Activated T-cell treated with anti-CD3 and anti-CD28 coated beads, Interleukin-2, amount 50 U/mL, for 72 hours (primary cell): Measurements from ENCODE around the gene EMSY. TPM values are rescaled to one million over a fixed set of nuclear protein-coding genes. Genes with fewer than 3 reads are reported as not detected.
A peak's percentile ranks its signal among the peaks of the same experiment; 100 is the strongest.

Experiments
- ATAC-seq, 2 donors: fragments of 150-1000 bp; cut with Tn5 transposase; replicated peaks in 1 of 2; 2 replicates each; pipeline ENCODE4 v1.10.0; 2021; ENCODE audit warnings: moderate library complexity in 2 of 2, mild to moderate bottlenecking in 1 of 2
- DNase-seq, 2 donors: peaks; one replicate each; pipeline ENCODE4 v3.0.0; 2021 to 2022; ENCODE audit warnings: mixed read lengths in 1 of 2
- H3K27ac Mint-ChIP-seq: one replicate; pipeline ENCODE4 v1.8.0; 2022; ENCODE audit warnings: mild to moderate bottlenecking, moderate library complexity, mixed read lengths
- H3K27me3 Mint-ChIP-seq: one replicate; pipeline ENCODE4 v1.8.0; 2022; ENCODE audit warnings: low read depth, mixed read lengths
- H3K36me3 Mint-ChIP-seq, 2 donors: one replicate each; pipeline ENCODE4 v1.8.0; 2022; ENCODE audit warnings: mixed read lengths in 2 of 2, mild to moderate bottlenecking in 1 of 2; ENCODE audit not compliant: insufficient read depth in 2 of 2
- H3K4me1 Mint-ChIP-seq: one replicate; pipeline ENCODE4 v1.8.0; 2022; ENCODE audit warnings: low read depth, mixed read lengths
- H3K4me3 Mint-ChIP-seq, 2 donors: one replicate each; pipeline ENCODE4 v1.8.0; 2022; ENCODE audit warnings: mild to moderate bottlenecking in 2 of 2, mixed read lengths in 2 of 2, moderate library complexity in 2 of 2
- H3K9me3 Mint-ChIP-seq, 2 donors: one replicate each; pipeline ENCODE4 v1.8.0; 2022; ENCODE audit warnings: mixed read lengths in 2 of 2
- total RNA-seq, 2 donors: library from RNA; stranded (reverse); gene quantifications; one replicate each; pipeline ENCODE4 v1.2.3, GENCODE V29; 2022

Gene EMSY
- total RNA-seq, 2 donors from 2014 or later, result 24.6 to 27.8 TPM

DNA sequence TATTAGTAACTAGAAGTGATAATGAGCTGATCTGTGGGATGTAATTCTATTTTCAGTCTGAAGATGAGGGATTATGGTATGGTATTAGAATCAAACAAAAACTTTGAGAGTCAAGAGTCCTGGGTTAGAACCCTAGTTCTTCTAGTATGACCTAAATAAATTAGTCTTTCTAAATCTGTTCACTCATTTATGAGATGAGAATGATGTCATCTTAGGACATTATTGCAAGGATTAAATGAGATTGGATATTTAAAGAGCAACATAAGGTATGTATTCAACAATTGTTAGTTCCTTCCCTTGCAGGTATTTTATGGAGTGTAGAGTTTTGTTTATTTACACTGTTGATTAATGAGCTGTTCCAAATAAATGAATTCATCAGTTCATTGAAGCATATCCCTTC, 21.8 kb downstream of the EMSY start:
- peaks cover 4 to 17% of the 10 kb centered on the region in 2 donors for H3K36me3 Mint-ChIP-seq
- no peak overlapping the region for H3K27ac Mint-ChIP-seq
- no peaks in the 10 kb centered on the region for H3K27me3 Mint-ChIP-seq
- no peaks in the 10 kb centered on the region for H3K9me3 Mint-ChIP-seq
- no peak for ATAC-seq
- no peak for DNase-seq
- H3K4me1 Mint-ChIP-seq, result no peaks in the 10 kb centered on the region
- no peak overlapping the region for H3K4me3 Mint-ChIP-seq

DNA sequence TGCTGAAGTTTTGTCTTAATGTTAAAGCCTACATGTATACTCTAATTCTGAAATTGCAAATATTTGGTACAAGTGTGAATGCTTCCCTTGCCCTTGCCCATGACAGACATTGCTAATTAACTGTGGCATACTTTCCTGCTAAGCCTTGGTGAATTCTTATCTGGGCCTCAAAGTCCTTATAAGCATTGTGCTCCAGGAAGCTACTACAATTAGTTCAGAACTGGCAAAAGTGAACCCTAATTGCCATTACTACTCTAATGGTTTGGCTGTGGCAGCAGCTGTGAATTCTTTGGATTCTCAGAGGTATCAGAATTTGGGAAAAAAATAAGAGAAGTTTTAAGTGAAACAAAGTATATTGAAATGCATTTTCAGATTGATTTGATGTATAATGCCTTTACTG, 24.3 kb downstream of the EMSY start:
- DNase-seq (no peak), ATAC-seq (no peak)
- Mint-ChIP-seq H3K27ac (no peak overlapping the region), H3K36me3 (peaks cover 0 to 13% of the 10 kb centered on the region in 2 donors), H3K9me3 (no peaks in the 10 kb centered on the region), H3K27me3 (no peaks in the 10 kb centered on the region), H3K4me1 (no peaks in the 10 kb centered on the region), H3K4me3 (no peak overlapping the region)

DNA sequence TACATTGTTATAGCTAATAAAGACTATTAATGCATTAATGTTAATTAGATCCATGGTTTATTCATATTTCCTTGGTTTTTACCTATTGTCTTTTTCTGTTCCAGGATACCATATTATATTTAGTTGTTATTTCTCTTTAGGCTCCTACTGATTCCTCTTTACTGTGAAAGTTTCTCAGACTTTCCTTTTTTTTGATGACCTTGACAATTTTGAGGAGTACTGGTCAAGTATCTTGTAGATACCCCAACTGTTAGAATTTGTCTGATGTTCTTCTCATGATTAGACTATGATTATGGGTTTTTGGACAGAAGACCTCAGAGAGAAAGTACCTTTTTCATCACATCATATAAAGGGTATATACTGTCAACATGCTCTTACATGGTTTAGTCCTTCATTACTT, 26.6 kb downstream of the EMSY start:
- ATAC-seq (no peak), DNase-seq (no peak)
- Mint-ChIP-seq H3K9me3 (no peaks in the 10 kb centered on the region), H3K4me3 (no peak overlapping the region), H3K4me1 (peaks cover under 1% of the 10 kb centered on the region), H3K36me3 (peaks cover 0 to 9% of the 10 kb centered on the region in 2 donors), H3K27me3 (no peaks in the 10 kb centered on the region), H3K27ac (peak overlapping the region; percentile 91)

GRCh38 chr11:76480241-76480640, 35.4 kb downstream of the EMSY start:
- H3K4me1 Mint-ChIP-seq, result peaks cover 5% of the 10 kb centered on the region
- no peak overlapping the region for H3K27ac Mint-ChIP-seq
- no peak overlapping the region for H3K4me3 Mint-ChIP-seq
- H3K9me3 Mint-ChIP-seq, result peaks cover 10 to 14% of the 10 kb centered on the region in 2 donors
- H3K36me3 Mint-ChIP-seq, result peaks cover 12 to 29% of the 10 kb centered on the region in 2 donors
- ATAC-seq (no peak), DNase-seq (no peak)
- H3K27me3 Mint-ChIP-seq, result no peaks in the 10 kb centered on the region

- no peaks in the 10 kb centered on the region for H3K27me3 Mint-ChIP-seq
- ATAC-seq, result no peak
- H3K36me3 Mint-ChIP-seq, result peaks cover 3 to 11% of the 10 kb centered on the region in 2 donors
- no peak overlapping the region for H3K27ac Mint-ChIP-seq
- no peak for DNase-seq
- H3K4me1 Mint-ChIP-seq, result peaks cover 5% of the 10 kb centered on the region
- no peaks in the 10 kb centered on the region for H3K9me3 Mint-ChIP-seq
- no peak overlapping the region for H3K4me3 Mint-ChIP-seq
Observed at GRCh38 chr11:76491644-76492043, 46.8 kb downstream of the EMSY start.

DNA sequence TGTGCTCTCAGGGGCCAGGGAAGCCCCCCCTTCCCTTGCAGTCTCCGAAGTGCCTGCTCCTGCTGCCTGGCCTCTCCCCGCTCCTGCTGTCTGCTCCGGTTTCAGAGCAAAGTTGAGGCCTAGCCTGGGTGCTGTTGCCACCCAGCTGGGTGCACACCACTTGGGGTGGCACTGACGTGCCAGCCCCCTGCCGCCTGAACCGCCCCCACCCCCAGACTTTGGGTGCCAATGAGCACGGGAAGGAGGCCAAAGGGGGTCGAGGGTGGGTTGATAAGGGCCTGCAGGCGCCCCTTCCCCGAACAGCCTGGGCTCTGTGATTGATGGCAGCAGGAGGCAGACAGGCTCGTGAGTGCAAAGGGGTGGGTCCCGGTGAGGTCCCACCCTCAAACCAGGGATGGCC, 48.2 kb downstream of the EMSY start:
- Mint-ChIP-seq H3K4me3 (no peak overlapping the region), H3K4me1 (peaks cover 5% of the 10 kb centered on the region), H3K36me3 (peaks cover 3 to 16% of the 10 kb centered on the region in 2 donors), H3K9me3 (no peaks in the 10 kb centered on the region), H3K27ac (no peak overlapping the region), H3K27me3 (no peaks in the 10 kb centered on the region)
- no peak for ATAC-seq
- no peak for DNase-seq

- H3K4me1 Mint-ChIP-seq, result peaks cover 5% of the 10 kb centered on the region
Observed at GRCh38 chr11:76493626-76494539, 49.1 kb downstream of the EMSY start.

GRCh38 chr11:76495019-76495418, 50.2 kb downstream of the EMSY start:
- peaks cover 3 to 19% of the 10 kb centered on the region in 2 donors for H3K36me3 Mint-ChIP-seq
- no peaks in the 10 kb centered on the region for H3K27me3 Mint-ChIP-seq
- no peak overlapping the region for H3K4me3 Mint-ChIP-seq
- H3K4me1 Mint-ChIP-seq, result peaks cover 5% of the 10 kb centered on the region
- no peaks in the 10 kb centered on the region for H3K9me3 Mint-ChIP-seq
- peak overlapping the region; percentile 52 for H3K27ac Mint-ChIP-seq
- no peak for DNase-seq
- ATAC-seq, result no peak

More at GRCh38 chr11:76493626-76494539, 49.1 kb downstream of the EMSY start:
- no peaks in the 10 kb centered on the region for H3K27me3 Mint-ChIP-seq
- no peak overlapping the region for H3K4me3 Mint-ChIP-seq
- no peak overlapping the region for H3K27ac Mint-ChIP-seq
- ATAC-seq (no peak), DNase-seq (no peak)
- peaks cover 3 to 19% of the 10 kb centered on the region in 2 donors for H3K36me3 Mint-ChIP-seq
- H3K9me3 Mint-ChIP-seq, result no peaks in the 10 kb centered on the region

DNA sequence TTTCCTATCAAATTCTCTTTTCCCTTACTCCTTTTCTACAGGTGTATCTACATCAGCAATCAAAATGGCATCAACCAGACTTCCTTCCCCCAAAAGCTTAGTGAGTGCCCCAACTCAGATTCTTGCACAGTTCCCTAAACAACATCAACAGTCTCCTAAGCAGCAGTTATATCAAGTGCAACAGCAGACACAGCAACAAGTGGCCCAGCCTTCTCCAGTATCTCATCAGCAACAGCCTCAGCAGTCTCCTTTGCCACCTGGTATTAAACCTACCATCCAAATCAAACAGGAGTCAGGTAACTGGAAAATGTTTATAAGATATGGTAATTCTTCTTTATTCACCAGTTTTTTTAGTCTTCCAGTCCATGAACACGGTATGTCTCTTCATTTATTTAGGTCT, 51.4 kb downstream of the EMSY start:
- Mint-ChIP-seq H3K27me3 (no peaks in the 10 kb centered on the region), H3K36me3 (peaks cover 5 to 28% of the 10 kb centered on the region in 2 donors), H3K27ac (peak overlapping the region; percentile 0), H3K4me1 (peaks cover 5% of the 10 kb centered on the region), H3K9me3 (peaks cover 2% of the 10 kb centered on the region in 2 donors), H3K4me3 (no peak overlapping the region)
- ATAC-seq, result no peak
- DNase-seq, result no peak

DNA sequence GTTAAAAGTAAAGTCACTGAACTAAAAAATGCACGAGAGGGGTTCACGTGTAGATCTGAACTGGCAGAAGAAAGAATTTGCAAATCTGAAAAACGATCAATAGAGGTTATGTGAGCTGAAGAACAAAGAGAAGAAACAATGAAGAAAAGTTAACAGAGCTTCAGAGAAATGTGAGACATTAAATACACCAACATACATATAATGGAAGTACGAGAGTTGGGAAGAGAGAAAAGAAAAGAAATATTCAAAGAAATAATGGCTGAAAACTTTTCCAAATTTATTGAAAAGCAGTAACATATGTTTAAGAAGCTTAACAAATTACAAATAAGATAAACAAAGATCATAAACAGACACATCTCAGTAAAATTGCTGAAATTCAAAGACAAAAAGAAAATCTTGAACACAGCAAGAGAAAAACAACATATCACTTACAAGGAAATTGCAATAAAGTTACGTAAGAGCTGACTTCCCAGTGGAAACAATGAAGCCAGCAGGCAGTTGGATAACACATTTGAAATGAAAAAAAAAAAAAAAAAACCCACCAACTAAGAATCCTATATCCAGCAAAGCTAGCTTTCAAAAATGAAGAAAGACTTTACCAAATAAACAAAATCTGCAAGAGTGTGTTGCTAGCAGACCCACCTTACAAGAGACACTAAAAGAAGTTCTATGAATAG, 56.8 kb downstream of the EMSY start:
- peaks cover 5 to 27% of the 10 kb centered on the region in 2 donors for H3K36me3 Mint-ChIP-seq
- H3K4me1 Mint-ChIP-seq, result no peaks in the 10 kb centered on the region
- H3K27me3 Mint-ChIP-seq, result no peaks in the 10 kb centered on the region
- DNase-seq (no peak), ATAC-seq (no peak)
- no peak overlapping the region for H3K4me3 Mint-ChIP-seq
- H3K9me3 Mint-ChIP-seq, result peaks cover 4 to 7% of the 10 kb centered on the region in 2 donors
- no peak overlapping the region for H3K27ac Mint-ChIP-seq

- DNase-seq, result no peak
- Mint-ChIP-seq H3K27ac (no peak overlapping the region), H3K4me3 (no peak overlapping the region), H3K36me3 (peaks cover 0 to 1% of the 10 kb centered on the region in 2 donors), H3K27me3 (no peaks in the 10 kb centered on the region), H3K9me3 (no peaks in the 10 kb centered on the region), H3K4me1 (no peaks in the 10 kb centered on the region)
- no peak for ATAC-seq
Observed at GRCh38 chr11:76506833-76507232, 62.0 kb downstream of the EMSY start.

- Mint-ChIP-seq H3K4me3 (no peak overlapping the region), H3K4me1 (no peaks in the 10 kb centered on the region), H3K27ac (no peak overlapping the region), H3K9me3 (no peaks in the 10 kb centered on the region), H3K27me3 (no peaks in the 10 kb centered on the region), H3K36me3 (peaks cover 0 to 1% of the 10 kb centered on the region in 2 donors)
- DNase-seq (no peak), ATAC-seq (no peak)
Observed at GRCh38 chr11:76510060-76511047, 65.5 kb downstream of the EMSY start.
